ENCODE results near the gene TOP3A. TPM values are rescaled to one million over a fixed set of nuclear protein-coding genes. Genes with fewer than 3 reads are reported as not detected.

The TOP3A gene
- total and polyA plus RNA-seq, 2 of the 13 experiments (the other 11 are each of a cell fraction or from before 2014, with no cell fraction given), result 16.9 to 36.8 TPM

DNA sequence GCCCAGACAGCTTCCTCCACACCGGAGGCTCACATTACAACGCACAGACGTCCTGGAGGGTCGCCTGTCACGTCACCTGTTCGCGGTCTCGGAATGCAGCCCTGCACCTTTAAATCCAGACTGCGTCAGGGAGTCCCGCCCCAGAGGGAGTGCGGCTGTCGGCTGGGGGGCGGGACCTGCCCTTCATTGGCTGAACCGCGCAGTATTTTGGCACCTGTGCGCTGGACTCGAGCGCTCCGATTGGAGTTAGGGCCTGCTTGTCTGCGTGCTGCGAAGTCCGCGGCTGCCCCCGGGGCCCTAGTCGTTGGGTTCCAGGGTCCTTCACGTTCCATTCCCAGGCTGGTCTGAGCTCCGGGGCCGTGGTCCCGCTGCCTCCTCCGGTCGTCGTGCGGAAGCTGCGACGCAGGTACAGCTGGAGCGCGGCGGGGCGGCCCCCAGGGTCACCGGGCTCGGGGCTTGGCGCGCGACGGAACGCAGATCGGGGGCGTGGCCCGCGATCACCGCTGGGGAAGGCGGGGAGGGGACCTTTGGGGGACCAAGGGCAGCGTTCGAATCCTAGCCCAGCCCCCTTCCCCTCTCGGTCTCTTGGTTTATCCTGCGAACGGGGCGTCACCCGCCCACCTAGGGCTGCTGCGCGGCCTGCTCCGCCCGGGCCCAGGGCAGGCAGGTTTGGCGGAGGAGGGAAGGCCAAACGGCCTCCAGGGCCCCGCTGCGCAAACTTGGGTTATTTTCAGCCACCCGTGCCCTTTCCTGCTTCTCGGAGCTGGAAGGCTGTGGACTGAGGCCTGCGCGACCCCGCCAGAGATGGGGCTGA, 54.3 kb downstream of the TOP3A start, which contains the start of gene MIEF2 (continued):
- TF ChIP-seq, protein P1, sequence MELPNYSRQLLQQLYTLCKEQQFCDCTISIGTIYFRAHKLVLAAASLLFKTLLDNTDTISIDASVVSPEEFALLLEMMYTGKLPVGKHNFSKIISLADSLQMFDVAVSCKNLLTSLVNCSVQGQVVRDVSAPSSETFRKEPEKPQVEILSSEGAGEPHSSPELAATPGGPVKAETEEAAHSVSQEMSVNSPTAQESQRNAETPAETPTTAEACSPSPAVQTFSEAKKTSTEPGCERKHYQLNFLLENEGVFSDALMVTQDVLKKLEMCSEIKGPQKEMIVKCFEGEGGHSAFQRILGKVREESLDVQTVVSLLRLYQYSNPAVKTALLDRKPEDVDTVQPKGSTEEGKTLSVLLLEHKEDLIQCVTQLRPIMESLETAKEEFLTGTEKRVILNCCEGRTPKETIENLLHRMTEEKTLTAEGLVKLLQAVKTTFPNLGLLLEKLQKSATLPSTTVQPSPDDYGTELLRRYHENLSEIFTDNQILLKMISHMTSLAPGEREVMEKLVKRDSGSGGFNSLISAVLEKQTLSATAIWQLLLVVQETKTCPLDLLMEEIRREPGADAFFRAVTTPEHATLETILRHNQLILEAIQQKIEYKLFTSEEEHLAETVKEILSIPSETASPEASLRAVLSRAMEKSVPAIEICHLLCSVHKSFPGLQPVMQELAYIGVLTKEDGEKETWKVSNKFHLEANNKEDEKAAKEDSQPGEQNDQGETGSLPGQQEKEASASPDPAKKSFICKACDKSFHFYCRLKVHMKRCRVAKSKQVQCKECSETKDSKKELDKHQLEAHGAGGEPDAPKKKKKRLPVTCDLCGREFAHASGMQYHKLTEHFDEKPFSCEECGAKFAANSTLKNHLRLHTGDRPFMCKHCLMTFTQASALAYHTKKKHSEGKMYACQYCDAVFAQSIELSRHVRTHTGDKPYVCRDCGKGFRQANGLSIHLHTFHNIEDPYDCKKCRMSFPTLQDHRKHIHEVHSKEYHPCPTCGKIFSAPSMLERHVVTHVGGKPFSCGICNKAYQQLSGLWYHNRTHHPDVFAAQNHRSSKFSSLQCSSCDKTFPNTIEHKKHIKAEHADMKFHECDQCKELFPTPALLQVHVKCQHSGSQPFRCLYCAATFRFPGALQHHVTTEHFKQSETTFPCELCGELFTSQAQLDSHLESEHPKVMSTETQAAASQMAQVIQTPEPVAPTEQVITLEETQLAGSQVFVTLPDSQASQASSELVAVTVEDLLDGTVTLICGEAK (IDR thresholded peaks at IDR 0.05), result no peak
- TF ChIP-seq, protein P1 (CRISPR knock-in tag; IDR thresholded peaks at IDR 0.05), result peak; percentile 39; the same call in 1 of the 2 replicates
- TF ChIP-seq NCOA5 (CRISPR knock-in tag; IDR thresholded peaks at IDR 0.05), result no peak
- TF ChIP-seq PPARG (CRISPR knock-in tag; conservative IDR thresholded peaks at IDR 0.05), result 0 out of 2 replicates have a peak, but pooled peaks have one; percentile 10
- no peak for TF ChIP-seq ARID3A (IDR thresholded peaks at IDR 0.05; ENCODE audit: low read depth, low read length)
- TF ChIP-seq TARDBP (CRISPR knock-in tag; IDR thresholded peaks at IDR 0.05), result peak; percentile 62; the same call in 1 of the 2 replicates
- TF ChIP-seq ZNF768 (CRISPR knock-in tag; IDR thresholded peaks at IDR 0.05), result peak; percentile 27; the same call in 1 of the 2 replicates
- TF ChIP-seq U2AF2 (IDR thresholded peaks at IDR 0.05; ENCODE audit: low read depth, low read length), result no peak
- TF ChIP-seq TOE1 (CRISPR knock-in tag; IDR thresholded peaks at IDR 0.05), result no peak
- TF ChIP-seq TSC22D2 (CRISPR knock-in tag; IDR thresholded peaks at IDR 0.05; ENCODE audit: borderline replicate concordance), result no peak; the same call in 1 of the 2 replicates
- TF ChIP-seq RARA (CRISPR knock-in tag; IDR thresholded peaks at IDR 0.05), result no peak
- TF ChIP-seq ZNF589 (CRISPR knock-in tag; conservative IDR thresholded peaks at IDR 0.05), result no peak
- peak; percentile 89; the same call in 1 of the 2 replicates for TF ChIP-seq ZNF747 (CRISPR knock-in tag; IDR thresholded peaks at IDR 0.05; ENCODE audit: borderline replicate concordance)
- TF ChIP-seq CEBPG (CRISPR knock-in tag; IDR thresholded peaks at IDR 0.05), result no peak
- TF ChIP-seq KAT8 (CRISPR knock-in tag; IDR thresholded peaks at IDR 0.05), result no peak; the same call in none of the 2 replicates
- TF ChIP-seq ZNF704 (CRISPR knock-in tag; IDR thresholded peaks at IDR 0.05; ENCODE audit: borderline replicate concordance), result no peak
- peak; percentile 76 for TF ChIP-seq ZEB1 (IDR thresholded peaks at IDR 0.05; ENCODE audit: insufficient replicate concordance, low read depth)
- 0 out of 2 replicates have a peak, but pooled peaks have one; percentile 48 for TF ChIP-seq ZFP37 (CRISPR knock-in tag; IDR thresholded peaks at IDR 0.05; ENCODE audit: borderline replicate concordance)

Data from HepG2 (cell line).